ENCODE results near the gene EXOC4.

Gene EXOC4

GRCh38 chr7:133683182-133683454 lies 430.2 kb downstream of the EXOC4 start:
- no peak for TF ChIP-seq CTCF (IDR thresholded peaks at IDR 0.05; ENCODE audit: low read depth, low read length, missing control alignments)
- no peak overlapping the region for H3K4me3 ChIP-seq (ENCODE audit: low read depth, low read length)
- in situ Hi-C loops (cut with HindIII; ENCODE audit: low sequenced_read_pairs), result no loop called here
- no peak for DNase-seq (ENCODE audit: low read depth)

GRCh38 chr7:133688483-133689239 lies 435.8 kb downstream of the EXOC4 start:
- in situ Hi-C loops (cut with HindIII; ENCODE audit: low sequenced_read_pairs), result no loop called here

GRCh38 chr7:133690740-133691139 lies 437.9 kb downstream of the EXOC4 start:
- in situ Hi-C loops (cut with HindIII; ENCODE audit: low sequenced_read_pairs), result no loop called here
- no peak for TF ChIP-seq CTCF (IDR thresholded peaks at IDR 0.05; ENCODE audit: low read depth, low read length, missing control alignments)
- no peak for DNase-seq (ENCODE audit: low read depth)
- H3K4me3 ChIP-seq (ENCODE audit: low read depth, low read length), result no peak overlapping the region

More at GRCh38 chr7:133688483-133689239, 435.8 kb downstream of the EXOC4 start:
- DNase-seq (ENCODE audit: low read depth), result no peak
- no peak for TF ChIP-seq CTCF (IDR thresholded peaks at IDR 0.05; ENCODE audit: low read depth, low read length, missing control alignments)
- H3K4me3 ChIP-seq (ENCODE audit: low read depth, low read length), result no peak overlapping the region

GRCh38 chr7:133691727-133692610 lies 439.1 kb downstream of the EXOC4 start:
- TF ChIP-seq CTCF (IDR thresholded peaks at IDR 0.05; ENCODE audit: low read depth, low read length, missing control alignments), result no peak
- no peak for DNase-seq (ENCODE audit: low read depth)
- H3K4me3 ChIP-seq (ENCODE audit: low read depth, low read length), result no peak overlapping the region
- in situ Hi-C loops (cut with HindIII; ENCODE audit: low sequenced_read_pairs), result no loop called here

- TF ChIP-seq CTCF (IDR thresholded peaks at IDR 0.05; ENCODE audit: low read depth, low read length, missing control alignments), result no peak
- no peak overlapping the region for H3K4me3 ChIP-seq (ENCODE audit: low read depth, low read length)
- no peak for DNase-seq (ENCODE audit: low read depth)
- in situ Hi-C loops (cut with HindIII; ENCODE audit: low sequenced_read_pairs), result no loop called here
These were observed 440.4 kb downstream of the EXOC4 start for GRCh38 chr7:133693281-133693680.

- no peak for TF ChIP-seq CTCF (IDR thresholded peaks at IDR 0.05; ENCODE audit: low read depth, low read length, missing control alignments)
- H3K4me3 ChIP-seq (ENCODE audit: low read depth, low read length), result no peak overlapping the region
- no peak for DNase-seq (ENCODE audit: low read depth)
- in situ Hi-C loops (cut with HindIII; ENCODE audit: low sequenced_read_pairs), result no loop called here
These were observed 443.2 kb downstream of the EXOC4 start for GRCh38 chr7:133696056-133696455.

Data from astrocyte of the cerebellum (primary cell).